DLD1 (cell line): ENCODE data around the gene ALPK3.

Experiments used
- in situ Hi-C: cut with HindIII; loops from 2 replicates; pipeline ENCODE4 v1.10.0; 2017; ENCODE audit warnings: low sequenced_read_pairs

Gene ALPK3

GRCh38 chr15:84797212-84797611 lies 19.9 kb upstream of the ALPK3 start:
- in situ Hi-C loops: no loop called here

- in situ Hi-C loops: no loop called here
Measured at GRCh38 chr15:84797801-84798200, 19.4 kb upstream of the ALPK3 start.

GRCh38 chr15:84798436-84798946 lies 18.7 kb upstream of the ALPK3 start:
- in situ Hi-C loops: no loop called here

GRCh38 chr15:84799511-84800187 lies 17.5 kb upstream of the ALPK3 start:
- in situ Hi-C loops: no loop called here

- in situ Hi-C loops: no loop called here
Measured at GRCh38 chr15:84800365-84800806, 16.8 kb upstream of the ALPK3 start.

- in situ Hi-C loops: no loop called here
Measured at GRCh38 chr15:84804005-84804900, 12.9 kb upstream of the ALPK3 start.

GRCh38 chr15:84805221-84805620 lies 11.9 kb upstream of the ALPK3 start:
- in situ Hi-C loops: no loop called here

GRCh38 chr15:84807228-84807627 lies 9.9 kb upstream of the ALPK3 start:
- in situ Hi-C loops: no loop called here

- in situ Hi-C loops: no loop called here
Measured at GRCh38 chr15:84810073-84810840, 6.9 kb upstream of the ALPK3 start.

GRCh38 chr15:84811151-84811550 lies 6.0 kb upstream of the ALPK3 start:
- in situ Hi-C loops: no loop called here

GRCh38 chr15:84811828-84812227 lies 5.3 kb upstream of the ALPK3 start:
- in situ Hi-C loops: no loop called here

GRCh38 chr15:84812842-84813241 lies 4.3 kb upstream of the ALPK3 start:
- in situ Hi-C loops: no loop called here

- in situ Hi-C loops: no loop called here
Measured at GRCh38 chr15:84813435-84813834, 3.7 kb upstream of the ALPK3 start.

GRCh38 chr15:84813931-84814330 lies 3.2 kb upstream of the ALPK3 start:
- in situ Hi-C loops: no loop called here

GRCh38 chr15:84814916-84815315 lies 2.2 kb upstream of the ALPK3 start:
- in situ Hi-C loops: no loop called here

- in situ Hi-C loops: no loop called here
Measured at GRCh38 chr15:84817466-84818081, 418 bp downstream of the ALPK3 start.

- in situ Hi-C loops: no loop called here
Measured at GRCh38 chr15:84818261-84819131, 1.3 kb downstream of the ALPK3 start.

- in situ Hi-C loops: no loop called here
Measured at GRCh38 chr15:84819291-84819768, 2.2 kb downstream of the ALPK3 start.

- in situ Hi-C loops: no loop called here
Measured at GRCh38 chr15:84819791-84820190, 2.6 kb downstream of the ALPK3 start.
